Psoas muscle (tissue), 8 donors: ENCODE data around the gene HDLBP. TPM values are rescaled to one million over a fixed set of nuclear protein-coding genes. Genes with fewer than 3 reads are reported as not detected.

ENCODE experiments used
- ATAC-seq, 4 donors: fragments of 200-7000 bp; cut with Tn5 transposase; one replicate each; pipeline ENCODE4 v1.9.1; 2020; ENCODE audit warnings: moderate library complexity in 3 of 4, mild to moderate bottlenecking in 2 of 4
- DNase-seq, 2 donors: peaks; one replicate each; pipeline ENCODE4 v3.0.0-alpha.2; 2020
- H3K27ac ChIP-seq: fragments of 200-600 bp; one replicate; pipeline ENCODE4 v1.8.0; 2022
- H3K27me3 ChIP-seq, 3 donors: fragments of 200-600 bp in 1 of 3; one replicate each; pipeline versions ENCODE4 v1.6.1 to v1.8.0; 2013 to 2022; ENCODE audit warnings: low read length in 2 of 3, mild to moderate bottlenecking in 2 of 3, moderate library complexity in 1 of 3; ENCODE audit not compliant: insufficient read depth in 3 of 3
- H3K36me3 ChIP-seq, 2 donors: fragments of 200-600 bp in 1 of 2; one replicate each; pipeline versions ENCODE4 v1.6.1 to v1.8.0; 2013 to 2022; ENCODE audit warnings: low read depth in 1 of 2, mild to moderate bottlenecking in 1 of 2, moderate library complexity in 1 of 2; ENCODE audit not compliant: insufficient read depth in 1 of 2
- H3K4me1 ChIP-seq: fragments of 200-600 bp; one replicate; pipeline ENCODE4 v1.8.0; 2022
- H3K4me3 ChIP-seq: fragments of 200-600 bp; one replicate; pipeline ENCODE4 v1.8.0; 2022; ENCODE audit warnings: mild to moderate bottlenecking
- H3K9me3 ChIP-seq: fragments of 200-600 bp; one replicate; pipeline ENCODE4 v1.8.0; 2022
- CTCF ChIP-seq: fragments of 200-600 bp; IDR thresholded peaks from one replicate; pipeline ENCODE4 v1.8.0; 2022; ENCODE audit warnings: antibody characterized with exemption
- WGBS, 3 donors: extraction: QIAGEN DNeasy Blood & Tissue Kit; methylation state at CpG; one replicate each; pipeline versions ENCODE4 v1.1.6 to v1.1.7; 2013; 5-methylcytosine and 5-hydroxymethylcytosine counted together
- intact Hi-C, 2 donors: fragments of 100-400 bp; cut with DNase I; formaldehyde crosslinking; loops; one replicate each; pipeline versions ENCODE4 v1.11.0 to v1.14.2; 2022
- polyA plus RNA-seq, 3 donors: library from polyadenylated mRNA; stranded (reverse); fragments of 200-250 nt; gene quantifications; one replicate each; pipeline ENCODE4 v1.2.3, GENCODE V29; 2013
- total RNA-seq, 4 donors: library from RNA; stranded (reverse); fragmentation: NEBNext Ultra II Directional in 2 of 4; extraction: Animal tissue kit (Norgen Biotek cat#: 25700) in 2 of 4; gene quantifications; one replicate each; pipeline versions ENCODE4 v1.2.1 to v1.2.4, GENCODE V29; 2021 to 2023
- donor health status: healthy with polysubstance abuse.
- donor health status: DM: no; HTN: no; CAD: no; lungs with moderate emphysema.
- donor health status: Bipolar disorder and iron deficiency.
- donor health status: healthy.
- donor health status: DM: yes; HTN: yes; CAD: no.
- donor health status: DM: no; HTN: no; CAD: no.
- donor health status: DM: no; HTN: no; CAD: no.
- donor health status: DM: yes; HTN: yes; CAD: no.

Gene HDLBP
- total and polyA plus RNA-seq, 7 donors, result 264 to 526 (median 421) TPM

GRCh38 chr2:241219030-241219382, 96.5 kb downstream of the HDLBP start:
- no peak for DNase-seq
- Histone ChIP-seq H3K9me3 (no peaks in the 10 kb centered on the region), H3K4me1 (peaks cover 8% of the 10 kb centered on the region), H3K36me3 (no peaks in the 10 kb centered on the region), H3K27me3 (no peaks in the 10 kb centered on the region), H3K4me3 (peak overlapping the region; percentile 73), H3K27ac (no peak overlapping the region)
- ATAC-seq, result no peak
- no peak for TF ChIP-seq CTCF
- intact Hi-C loops, result loop anchor here in 1 of 2 donors (5.0 kb wide), 1 partner anchor 117 kb away; the partner anchor contains the start of gene MTERF4
- WGBS, 3 donors, result 63 to 64% (median 64%) methylated on average over 4 of the region's 4 CpGs

DNA sequence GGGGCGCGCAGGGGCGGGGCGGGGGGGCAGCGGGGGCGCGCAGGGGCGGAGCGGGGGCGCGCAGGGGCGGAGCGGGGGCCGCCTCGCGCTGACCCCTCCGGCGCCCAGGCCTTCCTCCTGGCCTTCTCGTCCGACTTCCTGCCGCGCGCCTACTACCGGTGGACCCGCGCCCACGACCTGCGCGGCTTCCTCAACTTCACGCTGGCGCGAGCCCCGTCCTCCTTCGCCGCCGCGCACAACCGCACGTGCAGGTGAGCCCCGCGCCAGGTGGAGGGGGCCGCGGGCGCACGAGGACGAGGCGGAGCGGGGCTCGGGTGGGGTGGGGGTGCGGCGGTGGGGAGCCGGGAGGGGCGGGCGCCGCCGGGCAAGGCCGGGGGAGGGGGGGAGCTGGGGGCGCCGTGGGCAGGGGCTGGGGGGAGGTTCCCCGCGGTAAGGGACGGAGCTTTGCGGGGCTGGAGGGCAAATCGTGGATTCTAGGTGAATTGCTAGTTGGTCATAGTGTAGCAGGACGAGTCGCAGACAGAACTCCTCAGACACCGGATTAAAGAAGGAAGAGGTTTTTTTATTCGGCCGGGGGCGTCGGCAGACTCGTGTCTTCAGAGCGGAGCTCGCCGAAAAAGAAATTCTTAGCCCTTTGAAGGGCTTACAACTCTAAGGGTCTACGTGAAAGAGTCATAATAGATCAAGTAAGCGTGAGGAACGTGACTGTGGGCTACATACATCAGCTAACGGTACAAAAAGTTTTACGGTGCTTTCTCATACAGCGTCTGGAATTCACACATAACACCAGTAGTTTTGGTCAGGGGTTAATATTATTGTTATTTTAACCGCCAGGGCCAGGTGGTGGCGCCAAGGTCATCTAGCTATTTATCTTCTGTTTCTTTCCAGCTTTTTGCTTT, 97.1 kb downstream of the HDLBP start:
- H3K27ac ChIP-seq, result peak overlapping the region; percentile 71
- DNase-seq (peak; percentile 70 to 81), ATAC-seq (peak; percentile 34 to 65 (median 46))
- peak; percentile 14 for TF ChIP-seq CTCF
- WGBS, 3 donors, result 0 to 2% (median 1%) methylated on average over 39 to 73 of the region's 83 CpGs
- intact Hi-C loops, result loop anchor here in 1 of 2 donors (5.0 kb wide), 1 partner anchor 116 kb away; the partner anchor contains the start of gene MTERF4
- H3K4me1 ChIP-seq, result peaks cover 7% of the 10 kb centered on the region
- H3K27me3 ChIP-seq, result no peaks in the 10 kb centered on the region
- H3K9me3 ChIP-seq, result no peaks in the 10 kb centered on the region
- no peaks in the 10 kb centered on the region for H3K36me3 ChIP-seq
- peak overlapping the region; percentile 73 for H3K4me3 ChIP-seq

DNA sequence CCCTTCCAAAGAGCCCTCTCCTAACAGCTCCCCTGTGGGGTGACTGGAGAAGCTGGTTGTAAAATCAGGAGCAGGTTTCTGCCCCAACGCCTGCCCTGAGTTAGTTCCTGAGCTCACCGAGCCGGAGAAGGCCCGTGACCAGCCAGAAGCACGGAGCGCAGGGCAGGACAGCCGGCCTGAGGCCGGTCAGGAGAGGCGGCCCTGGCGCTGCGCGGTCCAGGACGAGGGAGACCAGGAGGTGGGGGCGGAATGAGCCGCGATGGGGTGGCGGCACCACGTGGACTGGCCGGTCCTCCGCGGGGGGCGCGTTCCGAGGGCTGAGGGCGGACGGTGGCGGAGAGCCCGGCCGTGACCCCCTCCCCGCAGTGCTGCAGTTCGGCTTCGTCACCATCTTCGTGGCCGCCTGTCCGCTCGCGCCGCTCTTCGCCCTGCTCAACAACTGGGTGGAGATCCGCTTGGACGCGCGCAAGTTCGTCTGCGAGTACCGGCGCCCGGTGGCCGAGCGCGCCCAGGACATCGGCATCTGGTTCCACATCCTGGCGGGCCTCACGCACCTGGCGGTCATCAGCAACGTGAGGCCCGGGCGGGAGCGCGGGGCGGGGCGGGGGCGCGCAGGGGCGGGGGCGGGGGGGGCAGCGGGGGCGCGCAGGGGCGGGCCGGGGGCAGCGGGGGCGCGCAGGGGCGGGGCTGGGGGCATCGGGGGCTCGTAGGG, 98.0 kb downstream of the HDLBP start:
- Histone ChIP-seq H3K36me3 (no peaks in the 10 kb centered on the region), H3K4me3 (peak overlapping the region; percentile 63), H3K27me3 (no peaks in the 10 kb centered on the region), H3K4me1 (peaks cover 7% of the 10 kb centered on the region), H3K9me3 (no peaks in the 10 kb centered on the region), H3K27ac (peak overlapping the region; percentile 73)
- intact Hi-C loops, result loop anchor here in 1 of 2 donors (5.0 kb wide), 1 partner anchor 115 kb away; the partner anchor contains the start of gene MTERF4
- peak; percentile 76 to 86 (median 80) for ATAC-seq
- 1 to 3% (median 1%) methylated on average over 32 to 65 of the region's 77 CpGs for WGBS, 3 donors
- TF ChIP-seq CTCF, result no peak
- peak; percentile 74 to 88 for DNase-seq

DNA sequence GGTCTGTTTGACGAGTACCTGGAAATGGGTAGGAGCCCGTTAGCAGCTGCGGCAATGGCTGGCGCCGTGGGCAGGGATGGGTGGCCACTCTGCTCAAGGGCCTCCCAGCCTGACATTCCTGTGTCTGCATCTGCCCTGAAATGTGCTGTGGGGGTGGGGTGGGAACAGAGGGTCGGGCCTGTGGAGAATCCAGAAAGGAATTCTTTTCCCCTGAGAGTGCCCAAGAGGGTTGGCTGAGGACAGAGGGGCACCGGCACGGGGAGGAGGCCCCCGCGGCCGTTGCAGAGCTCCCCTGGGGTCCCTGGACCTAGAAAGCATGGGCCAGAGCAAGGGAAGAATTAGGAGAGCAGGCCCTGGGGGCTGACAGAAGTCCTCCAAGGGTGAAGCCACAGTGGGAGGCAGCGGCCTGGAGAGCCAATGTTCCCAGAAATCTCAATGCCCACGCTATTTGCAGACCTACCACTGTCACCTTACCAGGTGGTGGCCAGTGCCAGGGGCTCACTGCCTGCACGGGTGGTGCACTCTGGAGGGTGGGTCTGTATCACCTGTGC, 99.2 kb downstream of the HDLBP start:
- H3K27ac ChIP-seq, result no peak overlapping the region
- no peaks in the 10 kb centered on the region for H3K27me3 ChIP-seq
- H3K36me3 ChIP-seq, result no peaks in the 10 kb centered on the region
- DNase-seq (no peak), ATAC-seq (no peak)
- TF ChIP-seq CTCF, result no peak
- H3K4me1 ChIP-seq, result peaks cover 7% of the 10 kb centered on the region
- 48 to 60% (median 60%) methylated on average over 11 to 14 of the region's 14 CpGs for WGBS, 3 donors
- H3K4me3 ChIP-seq, result no peak overlapping the region
- intact Hi-C loops, result loop anchor here in 1 of 2 donors (5.0 kb wide), 1 partner anchor 114 kb away; the partner anchor contains the start of gene MTERF4
- no peaks in the 10 kb centered on the region for H3K9me3 ChIP-seq
